ENCODE results near the gene PTPRO.

PTPRO gene

DNA sequence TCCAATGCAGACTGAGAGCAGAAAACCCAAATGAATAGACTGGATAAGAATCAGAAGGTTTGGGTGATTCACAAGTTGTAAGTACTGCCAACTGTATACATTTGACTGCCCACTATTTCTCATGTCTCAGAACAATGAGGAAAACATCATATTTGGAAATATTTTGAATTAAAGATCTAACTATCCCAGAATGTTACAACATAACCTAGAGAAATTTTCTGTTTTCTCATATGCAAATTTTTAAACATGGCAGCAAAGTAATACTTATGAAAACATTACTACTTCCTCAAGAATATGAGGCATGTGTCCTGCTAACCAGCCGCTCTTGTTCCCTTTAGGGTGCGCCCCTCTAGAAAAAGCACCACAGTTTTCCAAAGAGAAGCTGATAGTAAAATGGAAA, 179.9 kb downstream of the PTPRO start:
- WGBS, 2 experiments: 50% methylated on average over 2 of the region's 2 CpGs
- H3K36me3 ChIP-seq (ENCODE audit: control insufficient read depth, insufficient read depth, low read length): no peaks in the 10 kb centered on the region
- H3K4me3 ChIP-seq (ENCODE audit: insufficient read depth, low read depth, low read length): no peak overlapping the region
- H3K4me1 ChIP-seq (ENCODE audit: control insufficient read depth, insufficient read depth, low read length): no peaks in the 10 kb centered on the region
- no peaks in the 10 kb centered on the region for H3K9me3 ChIP-seq (ENCODE audit: control insufficient read depth, low read length)
- H3K27ac ChIP-seq (ENCODE audit: insufficient read depth, low read depth, low read length, poor library complexity, severe bottlenecking): no peak overlapping the region
- no peaks in the 10 kb centered on the region for H3K27me3 ChIP-seq (ENCODE audit: control insufficient read depth, insufficient read depth, low read length, poor library complexity, severe bottlenecking)

DNA sequence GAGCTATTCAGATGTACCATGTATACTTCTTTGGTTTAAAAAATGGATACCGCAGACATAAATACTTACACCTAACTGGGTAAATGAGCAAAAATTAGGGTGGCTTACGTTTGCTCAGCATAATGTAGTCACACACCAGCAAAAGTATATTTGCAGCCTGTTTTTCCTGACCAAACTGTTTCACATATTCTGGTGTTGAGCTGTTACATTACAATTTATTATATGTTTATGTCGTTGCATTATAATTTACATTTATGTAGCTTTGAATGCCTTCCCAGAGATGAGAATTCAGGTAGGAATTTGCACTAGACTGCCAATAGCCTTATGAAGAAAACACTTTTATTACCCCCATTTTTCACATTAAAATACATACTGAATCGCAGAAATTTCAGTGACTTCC, 183.3 kb downstream of the PTPRO start:
- Histone ChIP-seq H3K4me3 (ENCODE audit: insufficient read depth, low read depth, low read length) (no peak overlapping the region), H3K9me3 (ENCODE audit: control insufficient read depth, low read length) (no peaks in the 10 kb centered on the region), H3K4me1 (ENCODE audit: control insufficient read depth, insufficient read depth, low read length) (no peaks in the 10 kb centered on the region), H3K27ac (ENCODE audit: insufficient read depth, low read depth, low read length, poor library complexity, severe bottlenecking) (no peak overlapping the region), H3K27me3 (ENCODE audit: control insufficient read depth, insufficient read depth, low read length, poor library complexity, severe bottlenecking) (no peaks in the 10 kb centered on the region), H3K36me3 (ENCODE audit: control insufficient read depth, insufficient read depth, low read length) (no peaks in the 10 kb centered on the region)
- WGBS, 2 experiments: 93 to 97% methylated on average over 3 of the region's 4 CpGs

GRCh38 chr12:15515010-15515409, 192.7 kb downstream of the PTPRO start:
- Histone ChIP-seq H3K9me3 (ENCODE audit: control insufficient read depth, low read length) (no peaks in the 10 kb centered on the region), H3K36me3 (ENCODE audit: control insufficient read depth, insufficient read depth, low read length) (no peaks in the 10 kb centered on the region), H3K4me1 (ENCODE audit: control insufficient read depth, insufficient read depth, low read length) (no peaks in the 10 kb centered on the region), H3K27ac (ENCODE audit: insufficient read depth, low read depth, low read length, poor library complexity, severe bottlenecking) (no peak overlapping the region), H3K4me3 (ENCODE audit: insufficient read depth, low read depth, low read length) (no peak overlapping the region), H3K27me3 (ENCODE audit: control insufficient read depth, insufficient read depth, low read length, poor library complexity, severe bottlenecking) (no peaks in the 10 kb centered on the region)
- 64% methylated on average over 4 of the region's 4 CpGs; no CpG with 5 or more reads in 1 of the 2 experiments for WGBS, 2 experiments

DNA sequence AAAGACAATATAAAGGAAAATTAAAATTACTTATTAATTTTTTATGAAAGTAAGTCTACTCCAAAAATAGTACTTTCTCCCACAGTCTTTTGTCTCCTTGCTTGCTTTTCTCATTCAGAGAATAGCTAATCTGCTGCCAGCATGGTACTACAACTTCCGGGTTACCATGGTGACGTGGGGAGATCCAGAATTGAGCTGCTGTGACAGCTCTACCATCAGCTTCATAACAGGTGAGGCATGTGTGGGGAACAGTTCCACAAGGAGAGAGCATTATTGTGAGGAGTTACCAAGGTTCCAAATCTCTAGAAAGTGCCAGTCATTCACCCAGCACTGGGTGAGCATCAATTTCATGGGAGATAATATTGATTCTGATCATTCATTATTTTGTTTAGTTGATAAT, 197.8 kb downstream of the PTPRO start:
- Histone ChIP-seq H3K27me3 (ENCODE audit: control insufficient read depth, insufficient read depth, low read length, poor library complexity, severe bottlenecking) (no peaks in the 10 kb centered on the region), H3K4me3 (ENCODE audit: insufficient read depth, low read depth, low read length) (no peak overlapping the region), H3K4me1 (ENCODE audit: control insufficient read depth, insufficient read depth, low read length) (no peaks in the 10 kb centered on the region), H3K36me3 (ENCODE audit: control insufficient read depth, insufficient read depth, low read length) (no peaks in the 10 kb centered on the region), H3K27ac (ENCODE audit: insufficient read depth, low read depth, low read length, poor library complexity, severe bottlenecking) (no peak overlapping the region), H3K9me3 (ENCODE audit: control insufficient read depth, low read length) (no peaks in the 10 kb centered on the region)
- WGBS, 2 experiments: 80 to 86% methylated on average over 2 of the region's 2 CpGs

DNA sequence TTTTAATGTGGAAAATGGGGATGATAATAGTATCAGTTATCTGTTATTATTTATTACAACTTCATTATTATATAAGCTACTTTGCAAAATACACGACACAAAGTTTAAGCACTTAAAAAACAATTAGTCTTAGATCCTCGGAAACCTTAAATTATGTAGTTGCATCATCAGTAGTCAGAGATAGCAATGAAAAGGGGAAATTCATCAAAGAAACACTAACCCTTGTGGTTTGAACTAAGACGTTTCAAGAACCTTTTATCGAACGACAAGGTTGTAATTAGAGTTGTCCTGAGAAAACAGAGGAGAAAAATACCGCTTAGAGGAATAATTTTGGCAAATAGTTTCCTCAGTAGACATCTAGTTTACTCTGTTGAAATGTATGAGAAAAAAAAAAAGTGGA, 198.5 kb downstream of the PTPRO start:
- no peaks in the 10 kb centered on the region for H3K27me3 ChIP-seq (ENCODE audit: control insufficient read depth, insufficient read depth, low read length, poor library complexity, severe bottlenecking)
- no peaks in the 10 kb centered on the region for H3K4me1 ChIP-seq (ENCODE audit: control insufficient read depth, insufficient read depth, low read length)
- WGBS, 2 experiments: 93% methylated on average over 5 to 6 of the region's 6 CpGs
- H3K36me3 ChIP-seq (ENCODE audit: control insufficient read depth, insufficient read depth, low read length): no peaks in the 10 kb centered on the region
- no peak overlapping the region for H3K4me3 ChIP-seq (ENCODE audit: insufficient read depth, low read depth, low read length)
- H3K27ac ChIP-seq (ENCODE audit: insufficient read depth, low read depth, low read length, poor library complexity, severe bottlenecking): no peak overlapping the region
- H3K9me3 ChIP-seq (ENCODE audit: control insufficient read depth, low read length): no peaks in the 10 kb centered on the region

- Histone ChIP-seq H3K4me3 (ENCODE audit: insufficient read depth, low read depth, low read length) (no peak overlapping the region), H3K4me1 (ENCODE audit: control insufficient read depth, insufficient read depth, low read length) (no peaks in the 10 kb centered on the region), H3K36me3 (ENCODE audit: control insufficient read depth, insufficient read depth, low read length) (no peaks in the 10 kb centered on the region), H3K27me3 (ENCODE audit: control insufficient read depth, insufficient read depth, low read length, poor library complexity, severe bottlenecking) (no peaks in the 10 kb centered on the region), H3K27ac (ENCODE audit: insufficient read depth, low read depth, low read length, poor library complexity, severe bottlenecking) (no peak overlapping the region), H3K9me3 (ENCODE audit: control insufficient read depth, low read length) (no peaks in the 10 kb centered on the region)
- 52 to 62% methylated on average over 2 of the region's 3 CpGs for whole genome bisulfite sequencing, 2 experiments
Measured at GRCh38 chr12:15522574-15523187, 200.4 kb downstream of the PTPRO start.

DNA sequence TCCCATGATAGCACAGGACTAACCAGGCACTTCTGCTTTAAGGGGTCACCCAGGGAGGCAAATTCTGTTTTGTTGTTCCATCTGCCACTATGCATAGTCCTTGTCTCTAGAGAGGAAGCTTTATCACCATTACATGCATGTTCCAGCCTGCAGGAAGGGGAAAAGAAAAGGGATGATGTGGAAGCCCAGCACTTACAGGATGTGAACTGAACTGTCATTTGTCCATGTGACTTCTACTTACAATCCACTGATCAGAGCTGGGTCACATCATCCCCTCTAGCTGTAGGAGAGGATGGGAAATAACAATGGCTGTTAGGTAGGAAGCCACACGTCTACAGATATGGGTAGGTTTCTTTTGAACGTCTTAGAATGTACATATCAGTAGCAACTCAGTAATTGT, 203.1 kb downstream of the PTPRO start:
- no peak overlapping the region for H3K27ac ChIP-seq (ENCODE audit: insufficient read depth, low read depth, low read length, poor library complexity, severe bottlenecking)
- 88 to 89% methylated on average over 1 to 2 of the region's 2 CpGs for WGBS, 2 experiments
- H3K4me1 ChIP-seq (ENCODE audit: control insufficient read depth, insufficient read depth, low read length): no peaks in the 10 kb centered on the region
- no peak overlapping the region for H3K4me3 ChIP-seq (ENCODE audit: insufficient read depth, low read depth, low read length)
- H3K27me3 ChIP-seq (ENCODE audit: control insufficient read depth, insufficient read depth, low read length, poor library complexity, severe bottlenecking): no peaks in the 10 kb centered on the region
- no peaks in the 10 kb centered on the region for H3K9me3 ChIP-seq (ENCODE audit: control insufficient read depth, low read length)
- no peaks in the 10 kb centered on the region for H3K36me3 ChIP-seq (ENCODE audit: control insufficient read depth, insufficient read depth, low read length)

GRCh38 chr12:15526033-15526432, 203.7 kb downstream of the PTPRO start:
- Histone ChIP-seq H3K36me3 (ENCODE audit: control insufficient read depth, insufficient read depth, low read length) (no peaks in the 10 kb centered on the region), H3K4me1 (ENCODE audit: control insufficient read depth, insufficient read depth, low read length) (no peaks in the 10 kb centered on the region), H3K9me3 (ENCODE audit: control insufficient read depth, low read length) (no peaks in the 10 kb centered on the region), H3K4me3 (ENCODE audit: insufficient read depth, low read depth, low read length) (no peak overlapping the region), H3K27ac (ENCODE audit: insufficient read depth, low read depth, low read length, poor library complexity, severe bottlenecking) (no peak overlapping the region), H3K27me3 (ENCODE audit: control insufficient read depth, insufficient read depth, low read length, poor library complexity, severe bottlenecking) (no peaks in the 10 kb centered on the region)
- 83 to 88% methylated on average over 4 of the region's 4 CpGs for WGBS, 2 experiments

GRCh38 chr12:15527201-15528080, 205.1 kb downstream of the PTPRO start:
- Histone ChIP-seq H3K27ac (ENCODE audit: insufficient read depth, low read depth, low read length, poor library complexity, severe bottlenecking) (no peak overlapping the region), H3K36me3 (ENCODE audit: control insufficient read depth, insufficient read depth, low read length) (no peaks in the 10 kb centered on the region), H3K27me3 (ENCODE audit: control insufficient read depth, insufficient read depth, low read length, poor library complexity, severe bottlenecking) (no peaks in the 10 kb centered on the region), H3K9me3 (ENCODE audit: control insufficient read depth, low read length) (no peaks in the 10 kb centered on the region), H3K4me3 (ENCODE audit: insufficient read depth, low read depth, low read length) (no peak overlapping the region), H3K4me1 (ENCODE audit: control insufficient read depth, insufficient read depth, low read length) (no peaks in the 10 kb centered on the region)
- 81 to 90% methylated on average over 8 of the region's 8 CpGs for WGBS, 2 experiments

DNA sequence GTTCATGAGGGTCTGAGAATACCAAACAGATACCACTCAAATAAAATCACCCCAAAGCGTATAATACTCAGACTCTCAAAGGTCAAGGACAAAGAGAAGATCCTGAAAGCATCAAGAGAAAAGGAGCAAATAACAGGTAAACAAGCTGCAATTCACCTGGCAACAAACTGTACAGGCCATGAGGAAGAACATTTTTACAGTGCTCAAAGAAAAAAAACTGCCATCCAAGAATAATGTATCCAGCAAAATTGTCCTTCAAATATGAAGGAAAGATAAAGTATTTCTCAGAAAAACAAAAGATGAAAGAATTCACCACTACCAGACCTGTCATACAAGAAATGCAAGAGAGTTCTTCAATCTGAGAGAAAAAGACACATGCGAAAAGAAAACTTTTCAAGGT, 206.4 kb downstream of the PTPRO start:
- Histone ChIP-seq H3K27me3 (ENCODE audit: control insufficient read depth, insufficient read depth, low read length, poor library complexity, severe bottlenecking) (no peaks in the 10 kb centered on the region), H3K36me3 (ENCODE audit: control insufficient read depth, insufficient read depth, low read length) (no peaks in the 10 kb centered on the region), H3K4me1 (ENCODE audit: control insufficient read depth, insufficient read depth, low read length) (no peaks in the 10 kb centered on the region), H3K9me3 (ENCODE audit: control insufficient read depth, low read length) (no peaks in the 10 kb centered on the region), H3K4me3 (ENCODE audit: insufficient read depth, low read depth, low read length) (no peak overlapping the region), H3K27ac (ENCODE audit: insufficient read depth, low read depth, low read length, poor library complexity, severe bottlenecking) (no peak overlapping the region)
- 94 to 97% methylated on average over 2 of the region's 2 CpGs for WGBS, 2 experiments
